Stomach (tissue), 9 donors: Measurements from ENCODE around the gene STK33. TPM values are rescaled to one million over a fixed set of nuclear protein-coding genes. Genes with fewer than 3 reads are reported as not detected.

Experiments used
- DNase-seq, 2 donors: peaks; one replicate each; pipeline versions ENCODE4 v3.0.0 to v3.0.0-alpha.2; 2013 to 2019
- H3K27ac ChIP-seq, 5 donors: fragments of 200-600 bp in 4 of 5; sonication (generic) in 4 of 5; one replicate each; pipeline ENCODE4 v1.5.1; 2013 to 2019; ENCODE audit warnings: mild to moderate bottlenecking in 1 of 5, moderate library complexity in 1 of 5
- H3K27me3 ChIP-seq, 3 donors: fragments of 200-600 bp; sonication (generic); one replicate each; pipeline ENCODE4 v1.5.1; 2017 to 2019; ENCODE audit warnings: mixed run types in 1 of 3
- H3K36me3 ChIP-seq, 4 donors: fragments of 200-600 bp; sonication (generic); 1 replicate in 3 of 4; 2 replicates in 1 of 4; pipeline ENCODE4 v1.5.1; 2016 to 2019
- H3K4me1 ChIP-seq, 4 donors: fragments of 200-600 bp; sonication (generic); one replicate each; pipeline ENCODE4 v1.5.1; 2016 to 2019
- H3K4me3 ChIP-seq, 4 donors: fragments of 200-600 bp; sonication (generic) in 3 of 4; one replicate each; pipeline ENCODE4 v1.5.1; 2016 to 2019; ENCODE audit warnings: mild to moderate bottlenecking in 1 of 4
- H3K9me3 ChIP-seq, 4 donors: fragments of 200-600 bp; sonication (generic); one replicate each; pipeline ENCODE4 v1.5.1; 2016 to 2019
- CTCF ChIP-seq, 7 experiments: fragments of 450-650 bp in 4 of 7; fragments of 200-600 bp in 3 of 7; sonication (generic) in 3 of 7; IDR thresholded peaks; one replicate each; pipeline ENCODE4 v1.5.1; 2016 to 2019; ENCODE audit warnings: antibody characterized with exemption in 7 of 7, control low read depth in 2 of 7, mild to moderate bottlenecking in 1 of 7
- EP300 ChIP-seq: sonication (generic); formaldehyde crosslinking; IDR thresholded peaks from one replicate; pipeline ENCODE4 v1.6.1; 2017; ENCODE audit warnings: antibody characterized with exemption
- POLR2A ChIP-seq, 4 donors: fragments of 450-650 bp; IDR thresholded peaks; one replicate each; pipeline ENCODE4 v1.6.1; 2016; ENCODE audit warnings: antibody characterized with exemption in 4 of 4, control low read depth in 2 of 4, mild to moderate bottlenecking in 1 of 4, moderate library complexity in 1 of 4
- POLR2AphosphoS5 ChIP-seq, 3 donors: sonication (generic); formaldehyde crosslinking; IDR thresholded peaks; one replicate each; pipeline ENCODE4 v1.6.1; 2016; ENCODE audit warnings: antibody characterized with exemption in 3 of 3
- WGBS, 5 donors: extraction: QIAGEN DNeasy Blood & Tissue Kit in 3 of 5; methylation state at CpG; one replicate each; pipeline versions ENCODE4 v1.1.5 to v1.1.7; 2013 to 2018; 5-methylcytosine and 5-hydroxymethylcytosine counted together
- intact Hi-C: fragments of 100-400 bp; cut with DNase I; formaldehyde crosslinking; loops from one replicate; pipeline ENCODE4 v1.15.1; 2023; ENCODE audit warnings: low total_unique reads
- polyA plus RNA-seq, 3 donors: library from polyadenylated mRNA; stranded (reverse); fragments of 200-250 nt; gene quantifications; one replicate each; pipeline ENCODE4 v1.2.3, GENCODE V29; 2013
- total RNA-seq, 5 donors: library from RNA; depleted of rRNA; stranded (reverse); fragments of >200 nt; gene quantifications; one replicate each; pipeline versions ENCODE4 v1.1.0 to v1.2.3, GENCODE V29; 2014 to 2016
- donor health status: healthy with polysubstance abuse.
- donor health status: Bipolar disorder and iron deficiency.
- donor health status: healthy.

Gene STK33
- total and polyA plus RNA-seq, 8 donors = 3.1 to 21.3 (median 10.9) TPM; not detected in 1

DNA sequence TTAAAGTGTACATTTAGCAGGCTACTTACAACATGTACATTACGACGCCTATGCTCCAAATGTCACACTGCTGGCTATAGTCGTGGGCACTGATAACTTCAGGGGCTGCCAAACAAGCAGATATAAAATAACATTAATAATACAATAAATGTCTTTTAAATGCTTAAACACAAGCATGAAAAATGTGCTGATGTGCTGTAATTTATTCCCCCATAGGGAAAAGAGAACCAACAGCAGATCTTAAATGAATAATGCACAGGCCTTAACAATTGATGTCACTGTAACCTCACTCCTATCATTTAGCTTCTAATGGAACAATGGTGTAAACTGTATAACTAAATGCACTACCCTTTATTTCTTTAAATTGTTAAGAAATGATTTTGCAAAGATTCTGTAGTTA is 153.4 kb downstream of the STK33 start:
- intact Hi-C loops = no loop called here
- no peak for DNase-seq
- Histone ChIP-seq H3K27ac (no peak overlapping the region), H3K4me3 (no peak overlapping the region), H3K36me3 (peaks cover 0 to 2% (median 0%) of the 10 kb centered on the region in 4 donors), H3K9me3 (no peaks in the 10 kb centered on the region), H3K27me3 (no peaks in the 10 kb centered on the region), H3K4me1 (no peaks in the 10 kb centered on the region)
- WGBS, 5 donors = 83 to 92% (median 88%) methylated on average over 3 of the region's 3 CpGs
- TF ChIP-seq POLR2AphosphoS5 (IDR thresholded peaks at IDR 0.05) (no peak), CTCF (IDR thresholded peaks at IDR 0.05) (no peak), EP300 (no peak), POLR2A (IDR thresholded peaks at IDR 0.05) (no peak)

- H3K27me3 ChIP-seq = no peaks in the 10 kb centered on the region
- no peak overlapping the region for H3K4me3 ChIP-seq
- TF ChIP-seq POLR2A (IDR thresholded peaks at IDR 0.05) = no peak
- TF ChIP-seq POLR2AphosphoS5 (IDR thresholded peaks at IDR 0.05) = no peak
- TF ChIP-seq EP300 = no peak
- TF ChIP-seq CTCF (IDR thresholded peaks at IDR 0.05) = no peak
- DNase-seq = no peak
- peaks cover 0 to 8% (median under 1%) of the 10 kb centered on the region in 4 donors for H3K36me3 ChIP-seq
- no peak overlapping the region for H3K27ac ChIP-seq
- intact Hi-C loops = no loop called here
- no peaks in the 10 kb centered on the region for H3K4me1 ChIP-seq
- no peaks in the 10 kb centered on the region for H3K9me3 ChIP-seq
- WGBS, 5 donors = 32 to 58% (median 49%) methylated on average over 5 of the region's 5 CpGs
These were observed 164.5 kb downstream of the STK33 start for GRCh38 chr11:8429483-8429882.

DNA sequence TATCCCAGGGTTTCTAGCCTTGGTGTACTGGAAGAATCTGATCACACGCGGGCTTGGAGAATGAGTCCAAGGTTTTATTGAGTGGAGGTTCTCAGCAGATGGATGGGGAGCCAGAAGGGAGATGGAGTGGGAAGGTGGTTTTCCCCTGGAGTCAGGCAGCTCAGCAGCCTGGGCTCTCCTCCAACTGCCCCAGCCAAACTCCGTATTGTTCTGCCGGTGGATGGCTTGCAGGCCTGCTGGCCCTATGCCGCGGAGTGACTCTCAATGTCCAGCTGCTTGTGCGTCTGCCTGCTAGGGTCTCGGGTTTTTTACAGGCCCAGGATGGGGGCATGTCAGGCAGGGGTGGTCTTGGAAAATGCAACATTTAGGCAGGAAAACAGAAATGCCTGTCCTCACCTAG is 168.0 kb downstream of the STK33 start:
- no peak overlapping the region for H3K4me3 ChIP-seq
- peaks cover 0 to 8% (median 0%) of the 10 kb centered on the region in 4 donors for H3K36me3 ChIP-seq
- 93 to 98% (median 96%) methylated on average over 8 of the region's 8 CpGs for WGBS, 5 donors
- TF ChIP-seq CTCF (IDR thresholded peaks at IDR 0.05) = no peak
- TF ChIP-seq EP300 = no peak
- TF ChIP-seq POLR2A (IDR thresholded peaks at IDR 0.05) = no peak
- no peak for TF ChIP-seq POLR2AphosphoS5 (IDR thresholded peaks at IDR 0.05)
- H3K27ac ChIP-seq = no peak overlapping the region
- no peak for DNase-seq
- intact Hi-C loops = no loop called here
- H3K9me3 ChIP-seq = no peaks in the 10 kb centered on the region
- H3K27me3 ChIP-seq = no peaks in the 10 kb centered on the region
- no peaks in the 10 kb centered on the region for H3K4me1 ChIP-seq

GRCh38 chr11:8415195-8415594 is 178.8 kb downstream of the STK33 start:
- no peaks in the 10 kb centered on the region for H3K4me1 ChIP-seq
- no peaks in the 10 kb centered on the region for H3K27me3 ChIP-seq
- DNase-seq = no peak
- WGBS, 5 donors = 78 to 92% (median 84%) methylated on average over 1 of the region's 1 CpG
- H3K36me3 ChIP-seq = no peaks in the 10 kb centered on the region
- TF ChIP-seq POLR2AphosphoS5 (IDR thresholded peaks at IDR 0.05) = no peak
- TF ChIP-seq EP300 = no peak
- no peak for TF ChIP-seq CTCF (IDR thresholded peaks at IDR 0.05)
- no peak for TF ChIP-seq POLR2A (IDR thresholded peaks at IDR 0.05)
- H3K4me3 ChIP-seq = no peak overlapping the region
- H3K9me3 ChIP-seq = no peaks in the 10 kb centered on the region
- intact Hi-C loops = no loop called here
- no peak overlapping the region for H3K27ac ChIP-seq
